Activated CD4-positive, alpha-beta T cell treated with anti-CD3 and anti-CD28 coated beads, Interleukin-2, amount 10 ng/mL, durations not matched to agents 24 days and 14 days (primary cell): ENCODE results near the gene TOP3A. TPM values are rescaled to one million over a fixed set of nuclear protein-coding genes. Genes with fewer than 3 reads are reported as not detected.

Experiments
- DNase-seq: peaks from one replicate; pipeline ENCODE4 v3.0.0; 2022
- H3K27ac Mint-ChIP-seq: one replicate; pipeline ENCODE4 v1.8.0; 2022; ENCODE audit warnings: mild to moderate bottlenecking, mixed read lengths
- H3K27me3 Mint-ChIP-seq: one replicate; pipeline ENCODE4 v1.8.0; 2022; ENCODE audit warnings: mixed read lengths
- H3K36me3 Mint-ChIP-seq: one replicate; pipeline ENCODE4 v1.8.0; 2022; ENCODE audit warnings: low read depth, mild to moderate bottlenecking, mixed read lengths
- H3K4me1 Mint-ChIP-seq: one replicate; pipeline ENCODE4 v1.8.0; 2021; ENCODE audit warnings: mixed read lengths
- H3K4me3 Mint-ChIP-seq: one replicate; pipeline ENCODE4 v1.8.0; 2022; ENCODE audit warnings: mild to moderate bottlenecking, moderate library complexity, mixed read lengths
- H3K9me3 Mint-ChIP-seq: one replicate; pipeline ENCODE4 v1.8.0; 2021; ENCODE audit warnings: mixed read lengths
- intact Hi-C: fragments of 100-400 bp; cut with micrococcal nuclease; formaldehyde crosslinking; loops from one replicate; pipeline ENCODE4 v1.15.1; 2023
- total RNA-seq: library from RNA; stranded (reverse); gene quantifications from 2 replicates; pipeline ENCODE4 v1.2.3, GENCODE V29; 2022

The TOP3A gene
- total RNA-seq, 1 donor from 2014 or later, result 88.2 TPM

DNA sequence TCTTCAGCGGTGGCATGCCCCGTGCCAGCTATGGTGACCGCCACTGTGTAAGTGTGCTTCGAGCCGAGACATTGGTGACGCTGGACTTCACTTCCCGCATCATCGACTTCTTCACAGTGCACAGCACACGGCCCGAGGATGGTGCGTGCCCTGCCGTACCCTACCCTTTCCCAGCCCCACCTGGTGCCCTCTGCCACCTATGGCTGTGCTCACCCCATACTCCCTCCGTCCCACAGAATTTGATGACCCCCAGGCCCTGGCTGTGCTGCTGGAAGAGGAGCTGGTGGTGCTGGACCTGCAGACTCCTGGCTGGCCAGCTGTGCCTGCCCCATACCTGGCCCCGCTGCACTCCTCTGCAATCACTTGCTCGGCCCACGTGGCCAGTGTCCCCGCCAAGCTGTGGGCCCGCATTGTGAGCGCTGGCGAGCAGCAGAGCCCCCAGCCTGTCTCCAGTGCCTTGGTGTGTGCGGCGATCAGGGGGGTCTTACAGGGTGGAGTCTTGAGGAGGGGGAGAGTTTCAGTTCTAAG is 79.9 kb downstream of the TOP3A start:
- Mint-ChIP-seq H3K9me3 (no peaks in the 10 kb centered on the region), H3K4me3 (no peak overlapping the region), H3K27ac (no peak overlapping the region), H3K27me3 (no peaks in the 10 kb centered on the region), H3K4me1 (peaks cover 6% of the 10 kb centered on the region), H3K36me3 (peaks cover 2% of the 10 kb centered on the region)
- DNase-seq, result no peak
- intact Hi-C loops, result no loop called here

DNA sequence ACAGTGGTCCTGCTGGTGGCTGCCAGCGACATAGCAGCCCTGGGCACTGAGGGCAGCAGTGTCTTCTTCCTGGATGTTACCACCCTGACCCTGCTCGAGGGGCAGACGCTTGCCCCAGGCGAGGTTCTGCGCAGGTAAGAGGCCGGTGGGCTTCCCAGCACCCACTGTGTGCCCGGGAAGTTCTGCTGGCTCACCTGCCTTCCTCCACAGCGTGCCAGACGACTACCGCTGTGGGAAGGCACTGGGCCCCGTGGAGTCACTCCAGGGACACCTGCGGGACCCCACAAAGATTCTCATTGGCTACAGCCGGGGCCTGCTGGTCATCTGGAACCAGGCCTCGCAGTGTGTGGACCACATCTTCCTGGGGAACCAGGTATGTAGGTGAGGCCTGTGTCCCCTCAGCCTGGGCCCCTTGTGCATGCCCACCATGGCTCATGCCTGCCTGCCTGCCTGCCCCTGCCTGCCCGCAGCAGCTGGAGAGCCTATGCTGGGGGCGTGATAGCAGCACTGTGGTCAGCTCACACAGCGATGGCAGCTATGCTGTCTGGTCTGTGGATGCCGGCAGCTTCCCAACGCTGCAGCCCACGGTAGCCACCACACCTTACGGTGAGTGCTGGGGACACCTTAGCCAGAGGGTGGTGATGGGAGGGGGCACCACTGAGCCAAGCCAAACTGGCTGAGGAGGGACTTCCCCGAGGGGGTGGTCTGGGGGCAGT is 80.8 kb downstream of the TOP3A start:
- Mint-ChIP-seq H3K27me3 (no peaks in the 10 kb centered on the region), H3K27ac (no peak overlapping the region), H3K4me3 (no peak overlapping the region), H3K36me3 (no peaks in the 10 kb centered on the region), H3K9me3 (no peaks in the 10 kb centered on the region), H3K4me1 (peaks cover 6% of the 10 kb centered on the region)
- intact Hi-C loops, result no loop called here
- DNase-seq, result no peak

DNA sequence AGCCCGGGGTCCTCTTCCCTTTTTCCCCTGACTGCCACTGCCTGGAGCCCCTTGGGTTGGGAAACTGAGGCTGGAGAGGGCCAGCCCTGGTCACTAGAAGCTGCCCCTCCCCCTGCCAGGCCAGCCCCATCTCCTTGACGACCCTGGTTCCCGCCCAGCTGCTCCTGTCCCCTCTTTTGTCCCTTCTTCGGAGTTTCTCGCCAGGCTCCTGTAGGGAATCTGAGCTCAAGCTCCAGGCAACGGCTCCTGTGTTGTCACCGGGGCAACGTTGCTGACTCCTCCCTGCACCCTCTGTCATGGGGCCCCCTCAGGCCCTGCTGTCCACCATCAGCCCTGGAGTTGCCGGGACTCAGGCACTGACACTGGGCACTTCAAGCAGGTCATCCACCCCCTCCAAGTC is 83.6 kb downstream of the TOP3A start:
- peaks cover 20% of the 10 kb centered on the region for H3K4me1 Mint-ChIP-seq
- no peak overlapping the region for H3K27ac Mint-ChIP-seq
- no peaks in the 10 kb centered on the region for H3K9me3 Mint-ChIP-seq
- DNase-seq, result no peak
- H3K36me3 Mint-ChIP-seq, result no peaks in the 10 kb centered on the region
- H3K27me3 Mint-ChIP-seq, result no peaks in the 10 kb centered on the region
- no peak overlapping the region for H3K4me3 Mint-ChIP-seq
- intact Hi-C loops, result no loop called here

DNA sequence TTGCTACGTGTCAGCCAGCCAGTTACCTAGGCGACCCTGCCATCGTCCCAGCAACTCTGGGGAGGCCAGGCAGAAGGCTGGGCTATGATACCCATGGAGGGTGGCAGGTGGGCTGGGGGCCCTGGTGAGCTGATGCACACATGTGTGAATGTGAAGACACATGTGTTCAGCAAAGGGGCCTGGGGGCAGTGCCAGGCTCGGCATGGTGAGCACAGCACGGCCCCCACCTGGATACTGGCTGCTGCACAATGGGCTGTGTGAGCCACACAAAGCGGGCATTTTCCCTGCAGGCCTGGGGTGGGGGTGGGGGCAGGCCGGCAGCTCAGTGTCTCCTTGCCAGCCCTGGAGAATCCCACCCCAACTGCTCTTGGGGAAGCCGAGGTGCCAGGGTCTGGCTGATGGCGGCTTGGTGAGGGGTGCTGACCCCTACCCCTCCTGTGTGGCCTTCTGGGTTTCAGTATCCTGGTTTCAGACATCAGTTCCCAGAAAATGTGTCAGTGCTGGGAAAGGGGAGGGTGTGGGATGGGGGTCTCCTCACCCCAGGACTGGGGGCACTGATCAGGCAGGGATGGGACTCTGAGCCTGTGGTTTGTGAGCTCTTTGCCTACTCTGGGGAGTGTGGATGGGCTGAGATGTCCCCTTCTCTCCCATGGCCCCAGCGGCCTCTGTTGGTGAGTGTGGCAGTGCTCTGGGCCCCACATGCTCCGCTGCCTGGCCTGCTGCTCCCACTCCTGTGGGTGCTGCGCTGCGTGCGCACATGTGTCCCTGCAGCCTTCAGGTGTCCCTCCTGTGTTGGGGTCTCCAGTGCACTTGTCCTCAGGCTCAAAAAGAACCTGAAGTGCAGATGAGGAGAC is 84.3 kb downstream of the TOP3A start:
- DNase-seq, result no peak
- Mint-ChIP-seq H3K36me3 (peaks cover 3% of the 10 kb centered on the region), H3K27ac (no peak overlapping the region), H3K27me3 (peaks cover 2% of the 10 kb centered on the region), H3K9me3 (no peaks in the 10 kb centered on the region), H3K4me1 (peaks cover 17% of the 10 kb centered on the region), H3K4me3 (no peak overlapping the region)
- intact Hi-C loops, result no loop called here

DNA sequence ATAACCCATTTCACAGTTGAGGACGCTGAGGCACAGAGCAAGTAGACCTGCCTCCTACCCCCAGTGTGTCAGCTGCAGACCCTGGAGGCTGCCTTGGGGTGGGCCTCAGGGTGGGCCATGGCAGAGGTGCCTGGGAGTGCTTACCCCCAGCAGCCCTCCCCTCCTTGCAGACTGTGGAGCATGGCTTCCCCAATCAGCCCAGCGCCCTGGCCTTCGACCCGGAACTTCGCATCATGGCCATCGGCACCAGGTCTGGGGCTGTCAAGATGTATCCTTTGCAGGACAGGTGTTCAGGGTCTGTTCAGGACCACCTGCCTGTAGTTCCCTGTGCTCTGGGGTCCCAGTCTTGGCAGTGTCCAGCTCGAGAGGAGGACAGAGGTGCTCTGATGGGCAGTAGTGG is 85.0 kb downstream of the TOP3A start:
- no peaks in the 10 kb centered on the region for H3K9me3 Mint-ChIP-seq
- peaks cover 3% of the 10 kb centered on the region for H3K36me3 Mint-ChIP-seq
- peaks cover 19% of the 10 kb centered on the region for H3K4me1 Mint-ChIP-seq
- DNase-seq, result no peak
- H3K27ac Mint-ChIP-seq, result no peak overlapping the region
- no peak overlapping the region for H3K4me3 Mint-ChIP-seq
- intact Hi-C loops, result loop anchor here (5.0 kb wide), 1 partner anchor 87 kb away; no protein-coding TSS in a partner anchor
- H3K27me3 Mint-ChIP-seq, result peaks cover 2% of the 10 kb centered on the region

DNA sequence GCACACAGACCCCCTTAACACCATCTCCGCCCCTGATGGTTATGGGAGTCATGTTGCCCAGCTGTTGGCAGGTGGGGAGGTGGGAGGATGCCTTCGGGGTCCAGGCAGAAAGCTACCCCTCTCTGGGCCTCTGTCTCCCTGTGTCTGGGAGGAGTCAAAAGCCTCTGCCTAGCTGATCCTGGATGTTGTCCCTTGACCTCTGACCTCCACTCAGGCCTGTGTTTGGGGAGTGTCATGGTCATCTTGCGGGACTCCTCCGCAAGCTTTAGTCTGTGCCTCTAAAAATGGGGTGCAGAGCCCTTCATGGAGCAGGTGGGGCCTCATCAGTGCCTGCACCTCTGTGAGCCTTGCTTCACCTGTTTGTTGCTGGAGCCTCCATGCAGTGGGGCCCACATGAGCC is 85.5 kb downstream of the TOP3A start:
- Mint-ChIP-seq H3K4me1 (peaks cover 19% of the 10 kb centered on the region), H3K27ac (no peak overlapping the region), H3K4me3 (no peak overlapping the region), H3K27me3 (peaks cover 2% of the 10 kb centered on the region), H3K36me3 (peaks cover 3% of the 10 kb centered on the region), H3K9me3 (no peaks in the 10 kb centered on the region)
- DNase-seq, result no peak
- intact Hi-C loops, result loop anchor here (5.0 kb wide), 1 partner anchor 87 kb away; no protein-coding TSS in a partner anchor

DNA sequence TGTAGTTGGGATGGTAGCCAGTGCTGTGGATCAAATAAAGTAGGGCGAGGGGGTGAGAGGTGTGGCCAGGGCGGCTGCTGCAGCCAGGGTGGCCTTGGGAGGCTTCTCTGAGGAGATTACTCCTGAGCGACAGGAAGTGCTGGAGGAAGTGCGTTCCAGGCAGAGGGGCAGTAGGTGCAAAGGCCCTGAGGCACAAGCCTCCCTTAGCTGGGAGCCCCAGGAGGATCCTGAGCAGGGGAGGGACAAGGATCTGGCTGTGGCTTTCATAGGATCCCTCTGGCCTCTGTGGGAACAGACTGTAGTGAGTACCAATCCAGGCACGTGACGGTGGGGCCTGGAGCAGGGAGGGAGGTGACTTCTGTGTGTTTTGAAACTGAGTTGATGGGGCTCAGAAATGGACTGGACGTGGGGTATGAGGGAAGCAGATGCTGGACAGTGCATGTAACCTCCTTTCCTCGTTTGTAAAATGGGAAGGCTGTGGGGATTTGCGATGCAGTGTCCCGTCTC is 86.6 kb downstream of the TOP3A start:
- no peak overlapping the region for H3K27ac Mint-ChIP-seq
- no peak for DNase-seq
- no peak overlapping the region for H3K4me3 Mint-ChIP-seq
- H3K4me1 Mint-ChIP-seq, result peaks cover 19% of the 10 kb centered on the region
- intact Hi-C loops, result loop anchor here (5.0 kb wide), 1 partner anchor 86 kb away; no protein-coding TSS in a partner anchor
- H3K9me3 Mint-ChIP-seq, result no peaks in the 10 kb centered on the region
- H3K36me3 Mint-ChIP-seq, result peaks cover 3% of the 10 kb centered on the region
- H3K27me3 Mint-ChIP-seq, result peaks cover 2% of the 10 kb centered on the region

DNA sequence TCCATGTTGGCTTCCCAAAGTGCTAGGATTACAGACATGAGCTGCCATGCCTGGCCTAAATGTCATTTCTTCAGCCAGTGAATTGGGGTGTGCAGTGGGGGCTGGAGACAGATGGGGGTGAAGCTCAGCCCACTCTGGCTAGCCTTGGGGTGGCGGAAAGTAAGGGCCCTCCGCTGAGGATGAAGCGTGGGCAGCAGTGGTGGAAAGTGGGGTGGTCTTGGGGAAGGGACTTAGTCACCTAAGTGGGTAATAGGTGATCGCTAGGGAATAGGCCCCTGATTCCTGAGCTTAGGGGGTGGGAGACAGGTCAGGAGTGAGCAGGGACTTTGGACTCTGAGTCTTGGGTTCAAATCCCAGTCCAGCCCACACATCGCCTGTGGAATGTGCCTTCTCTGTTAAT is 87.2 kb downstream of the TOP3A start:
- no peak overlapping the region for H3K27ac Mint-ChIP-seq
- H3K36me3 Mint-ChIP-seq, result peaks cover 3% of the 10 kb centered on the region
- no peaks in the 10 kb centered on the region for H3K9me3 Mint-ChIP-seq
- intact Hi-C loops, result loop anchor here (5.0 kb wide), 1 partner anchor 85 kb away; no protein-coding TSS in a partner anchor
- H3K4me1 Mint-ChIP-seq, result peaks cover 19% of the 10 kb centered on the region
- H3K4me3 Mint-ChIP-seq, result no peak overlapping the region
- H3K27me3 Mint-ChIP-seq, result peaks cover 2% of the 10 kb centered on the region
- no peak for DNase-seq

DNA sequence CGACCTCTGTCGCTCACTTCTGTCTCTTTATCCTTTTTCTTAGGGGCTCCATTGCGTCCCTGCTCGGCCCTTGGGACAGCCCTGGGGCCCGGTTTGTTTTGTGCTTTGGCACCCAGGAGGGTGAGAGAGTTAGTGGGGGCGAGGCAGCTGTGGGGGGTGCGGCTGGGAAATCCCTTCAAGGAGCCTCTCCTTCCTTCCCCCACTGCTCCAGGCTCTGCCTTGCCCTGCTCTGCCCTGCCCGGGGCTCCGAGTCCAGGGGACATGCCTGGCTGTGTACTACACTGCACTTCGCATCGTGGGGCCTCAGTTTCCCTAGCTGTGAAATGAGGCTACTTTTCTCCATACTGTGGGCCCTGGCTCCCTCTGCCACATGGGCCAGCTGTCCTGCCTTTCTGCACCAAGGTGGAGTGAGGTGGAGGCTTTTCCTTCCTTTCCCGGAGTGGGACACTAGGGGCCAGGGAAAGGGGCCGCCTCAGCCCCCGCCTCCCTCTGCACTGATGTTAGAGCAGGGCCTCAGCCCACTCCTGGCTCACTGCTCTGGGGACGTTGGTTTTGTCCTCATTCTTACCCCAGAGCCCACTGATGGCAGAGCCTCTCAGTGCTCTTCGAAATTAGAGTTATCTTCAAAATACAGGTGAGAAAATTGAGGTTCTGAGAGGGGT is 88.4 kb downstream of the TOP3A start:
- Mint-ChIP-seq H3K9me3 (no peaks in the 10 kb centered on the region), H3K36me3 (peaks cover 3% of the 10 kb centered on the region), H3K27ac (peak overlapping the region; percentile 89), H3K27me3 (peaks cover 2% of the 10 kb centered on the region), H3K4me3 (peak overlapping the region; percentile 99), H3K4me1 (peaks cover 19% of the 10 kb centered on the region)
- intact Hi-C loops, result loop anchor here (5.0 kb wide), 1 partner anchor 84 kb away; no protein-coding TSS in a partner anchor
- no peak for DNase-seq

DNA sequence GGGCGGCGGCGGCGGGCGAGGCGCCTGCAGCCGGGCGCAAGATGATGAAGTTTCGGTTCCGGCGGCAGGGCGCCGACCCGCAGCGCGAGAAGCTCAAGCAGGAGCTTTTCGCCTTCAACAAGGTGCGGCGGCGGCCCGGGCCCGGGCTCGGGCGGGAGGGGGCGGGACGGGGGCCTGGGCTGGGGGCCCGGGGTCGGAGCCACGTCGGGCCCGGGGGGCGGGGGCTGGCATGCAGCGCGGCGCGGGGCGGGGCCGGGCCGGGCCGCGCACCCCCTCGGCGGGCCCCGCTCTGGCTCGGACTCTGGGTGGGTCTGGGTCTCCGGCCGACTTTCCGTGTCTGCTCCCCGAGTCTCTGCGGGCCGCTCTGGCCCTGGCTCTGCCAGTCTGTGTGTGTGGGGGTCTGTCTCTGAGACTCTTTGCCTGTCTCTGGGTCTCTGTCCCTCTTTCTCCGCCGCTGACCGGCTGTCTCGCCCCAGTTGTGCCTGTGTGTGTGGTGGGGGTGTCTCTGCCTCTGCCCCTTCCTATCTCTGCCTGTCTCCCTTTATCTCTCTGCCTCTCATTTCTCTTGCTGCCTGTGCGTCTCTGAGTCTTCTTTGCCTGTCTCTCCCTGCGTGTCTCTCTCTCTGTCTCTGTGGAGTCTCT is 89.0 kb downstream of the TOP3A start:
- Mint-ChIP-seq H3K27me3 (peaks cover 2% of the 10 kb centered on the region), H3K27ac (peak overlapping the region; percentile 89)
- no peak for DNase-seq

DNA sequence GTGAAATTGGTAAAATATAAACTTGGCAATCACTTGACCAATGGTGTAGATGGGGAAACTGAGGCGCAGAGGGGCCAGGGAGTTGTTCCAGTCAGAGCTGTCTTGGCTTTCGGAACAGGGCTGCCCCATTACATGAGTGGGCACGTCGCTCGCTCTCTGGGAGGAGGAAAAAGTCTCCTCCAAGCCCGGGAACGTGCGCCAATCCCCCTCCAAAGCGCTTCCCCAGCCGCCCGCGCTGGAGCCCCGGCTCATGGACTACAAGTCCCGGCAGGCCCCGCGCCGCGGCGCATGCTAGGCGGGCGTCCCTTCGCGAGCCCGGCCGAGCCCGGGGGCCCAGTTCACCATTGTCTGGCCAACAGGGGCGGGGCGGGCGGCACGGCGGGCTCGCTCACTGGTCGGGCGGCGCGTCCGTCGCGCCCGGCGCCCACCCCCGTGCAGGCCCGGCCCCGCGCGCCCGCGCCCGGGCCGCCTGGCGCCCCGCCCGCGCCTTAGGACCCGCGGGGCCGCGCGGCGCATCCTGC is 89.6 kb downstream of the TOP3A start, which contains the start of gene LLGL1:
Gene LLGL1 (plus strand): TSS at position 515 of the 521 bp plus-strand sequence. CDS start 48 bp downstream, outside the sequence.
- H3K36me3 Mint-ChIP-seq, result peaks cover 3% of the 10 kb centered on the region
- peaks cover 19% of the 10 kb centered on the region for H3K4me1 Mint-ChIP-seq
- intact Hi-C loops, result loop anchor here (1.0 to 5.0 kb wide), 3 partner anchors 35 to 83 kb away; partner anchors contain the start of genes ALKBH5 and MIEF2

More for the DNA sequence above, 89.0 kb downstream of the TOP3A start:
- H3K4me3 Mint-ChIP-seq, result peak overlapping the region; percentile 99
- intact Hi-C loops, result loop anchor here (1.0 to 5.0 kb wide), 3 partner anchors 35 to 83 kb away; partner anchors contain the start of genes ALKBH5 and MIEF2
- no peaks in the 10 kb centered on the region for H3K9me3 Mint-ChIP-seq
- peaks cover 19% of the 10 kb centered on the region for H3K4me1 Mint-ChIP-seq
- H3K36me3 Mint-ChIP-seq, result peaks cover 3% of the 10 kb centered on the region

DNA sequence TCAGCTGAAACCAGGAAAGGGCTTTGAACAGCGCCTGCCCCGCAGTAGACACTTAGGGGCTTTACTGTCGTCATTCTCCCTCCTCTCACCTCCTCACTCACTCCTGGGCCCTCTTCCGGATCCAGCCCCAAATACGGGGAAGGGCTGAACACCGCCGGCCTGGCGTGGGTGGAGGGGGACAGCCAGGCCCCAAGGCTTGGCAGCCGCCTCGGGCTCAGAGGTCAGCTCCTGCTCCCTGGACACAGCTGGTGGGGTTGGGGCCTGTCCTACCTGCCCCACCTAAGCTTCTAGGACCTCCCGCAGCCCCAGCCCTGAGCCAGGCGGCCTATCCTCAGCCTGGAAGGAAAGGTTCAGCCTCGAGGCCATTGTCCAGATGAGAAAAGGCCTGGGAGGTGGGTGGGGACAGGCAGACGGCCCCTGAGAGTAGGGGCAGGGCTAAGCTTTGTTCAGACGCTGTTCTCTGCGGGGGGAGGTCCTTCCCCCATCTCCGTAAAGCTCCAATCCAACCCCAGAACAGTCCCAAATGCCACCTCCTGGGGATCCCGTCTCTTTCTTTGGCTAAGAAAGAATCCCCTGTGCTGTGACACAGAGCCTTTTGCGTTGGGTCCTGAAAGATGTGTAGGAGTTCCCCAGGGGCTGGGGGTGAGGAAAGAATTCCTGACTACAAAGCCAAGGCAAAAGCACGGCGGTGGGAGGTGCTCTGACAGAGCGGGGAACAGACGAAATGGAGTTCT is 90.2 kb downstream of the TOP3A start:
- H3K4me3 Mint-ChIP-seq, result peak overlapping the region; percentile 72
- H3K9me3 Mint-ChIP-seq, result no peaks in the 10 kb centered on the region
- intact Hi-C loops, result loop anchor here (1.0 to 5.0 kb wide), 3 partner anchors 36 to 82 kb away; partner anchors contain the start of genes ALKBH5 and MIEF2
- no peak for DNase-seq
- peaks cover 3% of the 10 kb centered on the region for H3K36me3 Mint-ChIP-seq
- H3K27me3 Mint-ChIP-seq, result peaks cover 2% of the 10 kb centered on the region
- H3K27ac Mint-ChIP-seq, result peak overlapping the region; percentile 67
- peaks cover 19% of the 10 kb centered on the region for H3K4me1 Mint-ChIP-seq

More for the DNA sequence above, 89.6 kb downstream of the TOP3A start, which contains the start of gene LLGL1:
- H3K27ac Mint-ChIP-seq, result peak within 1 kb of the TSS; percentile 89
- H3K4me3 Mint-ChIP-seq, result peak within 1 kb of the TSS; percentile 99
- DNase-seq, result peak; percentile 99
- H3K9me3 Mint-ChIP-seq, result no peaks in the 10 kb centered on the region
- H3K27me3 Mint-ChIP-seq, result peaks cover 2% of the 10 kb centered on the region
